Stimulated activated CD4-positive, alpha-beta T cell treated with anti-CD3 and anti-CD28 coated beads, Interleukin-15, amount 100 ng/mL, for 1 hour (primary cell): ENCODE results near the gene MRNIP.

Experiments used
- DNase-seq, 2 donors: peaks; one replicate each; pipeline ENCODE4 v3.0.0-alpha.2; 2020; ENCODE audit warnings: low read depth in 1 of 2, low spot score in 1 of 2

Gene MRNIP

GRCh38 chr5:179805529-179806249 is 52.9 kb downstream of the MRNIP start:
- no peak for DNase-seq

- no peak for DNase-seq
These were observed 53.5 kb downstream of the MRNIP start for GRCh38 chr5:179805070-179805528.

- no peak for DNase-seq
These were observed 54.1 kb downstream of the MRNIP start for GRCh38 chr5:179804555-179804947.

GRCh38 chr5:179803651-179804554 is 54.7 kb downstream of the MRNIP start:
- no peak for DNase-seq

GRCh38 chr5:179802950-179803562 is 55.6 kb downstream of the MRNIP start:
- no peak for DNase-seq

- DNase-seq = no peak
These were observed 56.3 kb downstream of the MRNIP start for GRCh38 chr5:179802207-179802883.

- peak; percentile 74 to 83 for DNase-seq
These were observed 57.1 kb downstream of the MRNIP start for GRCh38 chr5:179801304-179802206.

GRCh38 chr5:179800696-179801201 is 57.9 kb downstream of the MRNIP start:
- no peak for DNase-seq

GRCh38 chr5:179800071-179800695 is 58.4 kb downstream of the MRNIP start:
- no peak for DNase-seq

- no peak for DNase-seq
These were observed 59.0 kb downstream of the MRNIP start for GRCh38 chr5:179799644-179799973.

- no peak for DNase-seq
These were observed 59.6 kb downstream of the MRNIP start for GRCh38 chr5:179798771-179799643.

GRCh38 chr5:179798144-179798770 is 60.4 kb downstream of the MRNIP start:
- no peak for DNase-seq

GRCh38 chr5:179797741-179798140 is 60.9 kb downstream of the MRNIP start:
- DNase-seq = no peak

GRCh38 chr5:179796877-179797608 is 61.6 kb downstream of the MRNIP start:
- no peak for DNase-seq

- peak; percentile 50 to 57 for DNase-seq
These were observed 62.5 kb downstream of the MRNIP start for GRCh38 chr5:179795863-179796833.
